ENCODE data around the gene LONRF3. TPM values are rescaled to one million over a fixed set of nuclear protein-coding genes. Genes with fewer than 3 reads are reported as not detected.

The LONRF3 gene
- total RNA-seq, 1 donor from 2014 or later = 0.39 TPM

DNA sequence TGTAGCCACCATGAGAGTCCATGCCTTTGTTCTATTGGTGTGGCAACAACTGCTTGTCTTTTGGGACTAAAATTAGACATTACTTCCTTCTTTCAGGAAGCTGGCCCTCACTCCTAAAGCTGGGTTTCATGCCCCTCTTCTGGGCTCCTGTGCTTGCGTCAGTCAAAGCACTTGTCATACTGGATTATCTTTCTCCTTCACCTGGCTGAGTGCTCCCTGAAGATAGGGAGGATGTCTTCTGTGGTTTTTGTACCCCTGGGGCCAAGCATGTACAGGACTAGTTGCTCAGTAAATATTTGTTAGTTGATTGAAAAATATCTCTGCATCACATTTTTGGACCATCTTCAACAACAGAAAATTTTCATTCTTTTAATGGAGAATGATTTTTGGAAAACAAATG, 26.1 kb upstream of the LONRF3 start:
- H3K27me3 Mint-ChIP-seq (ENCODE audit: insufficient read depth, low read depth) = peaks cover 2% of the 10 kb centered on the region
- Histone ChIP-seq H3K4me2 (no peak overlapping the region), H3K4me1 (no peaks in the 10 kb centered on the region), H4K20me1 (ENCODE audit: low read depth) (no peaks in the 10 kb centered on the region), H2AFZ (replicated peaks) (no peak overlapping the region), H3K27me3 (no peaks in the 10 kb centered on the region), H3K79me2 (ENCODE audit: low read depth) (no peaks in the 10 kb centered on the region), H3F3A (ENCODE audit: low read depth) (no peaks in the 10 kb centered on the region), H3K36me3 (no peaks in the 10 kb centered on the region), H3K9ac (no peak overlapping the region), H3K9me3 (ENCODE audit: low read depth) (no peaks in the 10 kb centered on the region), H3K4me3 (no peak overlapping the region), H3K27ac (no peak overlapping the region)
- no peak for DNase-seq (ENCODE audit: low spot score)
- H3K4me3 Mint-ChIP-seq = no peak overlapping the region
- H3K27ac Mint-ChIP-seq = no peak overlapping the region
- H3K36me3 Mint-ChIP-seq = no peaks in the 10 kb centered on the region
- TF ChIP-seq, protein P1, sequence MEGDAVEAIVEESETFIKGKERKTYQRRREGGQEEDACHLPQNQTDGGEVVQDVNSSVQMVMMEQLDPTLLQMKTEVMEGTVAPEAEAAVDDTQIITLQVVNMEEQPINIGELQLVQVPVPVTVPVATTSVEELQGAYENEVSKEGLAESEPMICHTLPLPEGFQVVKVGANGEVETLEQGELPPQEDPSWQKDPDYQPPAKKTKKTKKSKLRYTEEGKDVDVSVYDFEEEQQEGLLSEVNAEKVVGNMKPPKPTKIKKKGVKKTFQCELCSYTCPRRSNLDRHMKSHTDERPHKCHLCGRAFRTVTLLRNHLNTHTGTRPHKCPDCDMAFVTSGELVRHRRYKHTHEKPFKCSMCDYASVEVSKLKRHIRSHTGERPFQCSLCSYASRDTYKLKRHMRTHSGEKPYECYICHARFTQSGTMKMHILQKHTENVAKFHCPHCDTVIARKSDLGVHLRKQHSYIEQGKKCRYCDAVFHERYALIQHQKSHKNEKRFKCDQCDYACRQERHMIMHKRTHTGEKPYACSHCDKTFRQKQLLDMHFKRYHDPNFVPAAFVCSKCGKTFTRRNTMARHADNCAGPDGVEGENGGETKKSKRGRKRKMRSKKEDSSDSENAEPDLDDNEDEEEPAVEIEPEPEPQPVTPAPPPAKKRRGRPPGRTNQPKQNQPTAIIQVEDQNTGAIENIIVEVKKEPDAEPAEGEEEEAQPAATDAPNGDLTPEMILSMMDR (IDR thresholded peaks at IDR 0.05) = no peak
- TF ChIP-seq EZH2phosphoT487 (IDR thresholded peaks at IDR 0.05) = no peak
- TF ChIP-seq EZH2 (IDR thresholded peaks at IDR 0.05) = no peak
- no peaks in the 10 kb centered on the region for H3K9me3 Mint-ChIP-seq
- H3K4me1 Mint-ChIP-seq = no peaks in the 10 kb centered on the region

DNA sequence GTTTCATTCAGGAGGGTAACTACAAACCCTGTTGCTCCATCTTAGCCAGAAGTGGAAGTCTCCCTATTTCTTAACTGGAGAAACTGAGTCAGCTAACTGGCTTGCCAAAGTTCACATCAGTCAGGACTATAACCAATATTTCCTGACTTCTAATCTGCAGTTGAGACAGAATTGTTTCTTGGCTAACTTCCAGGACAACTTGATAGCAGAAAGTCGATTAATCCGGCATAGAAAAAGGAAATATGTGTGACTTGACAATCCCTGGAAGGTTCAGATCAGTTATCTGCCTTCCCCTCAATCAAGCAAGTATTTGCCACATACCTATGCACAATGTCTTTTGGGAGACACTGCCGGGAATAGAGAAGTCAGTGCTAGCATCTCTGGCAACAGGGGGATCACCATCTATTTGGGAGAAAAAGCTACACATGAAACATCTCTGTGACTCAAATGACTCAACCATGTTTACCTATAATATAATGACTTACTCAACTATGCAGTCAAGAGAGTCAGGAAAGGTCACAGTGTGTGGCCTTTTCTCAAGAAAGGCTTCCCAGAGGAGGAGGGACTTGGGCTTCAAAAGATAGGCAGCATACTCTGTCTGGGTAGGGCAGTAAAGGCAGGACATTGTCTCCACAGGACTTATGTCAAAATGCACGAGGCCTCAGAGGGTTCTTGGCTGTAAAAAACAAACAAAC, 12.4 kb upstream of the LONRF3 start:
- no peaks in the 10 kb centered on the region for H3K36me3 ChIP-seq
- H3K9me3 Mint-ChIP-seq = peaks cover 2% of the 10 kb centered on the region
- no peaks in the 10 kb centered on the region for H3K4me1 Mint-ChIP-seq
- H3K27me3 Mint-ChIP-seq (ENCODE audit: insufficient read depth, low read depth) = peaks cover under 1% of the 10 kb centered on the region
- H3K4me2 ChIP-seq = no peak overlapping the region
- H3K9ac ChIP-seq = no peak overlapping the region
- no peaks in the 10 kb centered on the region for H3F3A ChIP-seq (ENCODE audit: low read depth)
- H3K9me3 ChIP-seq (ENCODE audit: low read depth) = no peaks in the 10 kb centered on the region
- H2AFZ ChIP-seq (replicated peaks) = no peak overlapping the region
- DNase-seq (ENCODE audit: low spot score) = no peak
- H3K27ac Mint-ChIP-seq = no peak overlapping the region
- no peaks in the 10 kb centered on the region for H4K20me1 ChIP-seq (ENCODE audit: low read depth)
- H3K79me2 ChIP-seq (ENCODE audit: low read depth) = no peaks in the 10 kb centered on the region
- no peak overlapping the region for H3K4me3 Mint-ChIP-seq
- H3K4me1 ChIP-seq = no peaks in the 10 kb centered on the region
- H3K27me3 ChIP-seq = peaks cover 3% of the 10 kb centered on the region
- H3K36me3 Mint-ChIP-seq = no peaks in the 10 kb centered on the region
- H3K4me3 ChIP-seq = no peak overlapping the region
- TF ChIP-seq EZH2phosphoT487 (IDR thresholded peaks at IDR 0.05) = no peak
- TF ChIP-seq, protein P1 (IDR thresholded peaks at IDR 0.05) = no peak
- no peak for TF ChIP-seq EZH2 (IDR thresholded peaks at IDR 0.05)
- H3K27ac ChIP-seq = no peak overlapping the region

DNA sequence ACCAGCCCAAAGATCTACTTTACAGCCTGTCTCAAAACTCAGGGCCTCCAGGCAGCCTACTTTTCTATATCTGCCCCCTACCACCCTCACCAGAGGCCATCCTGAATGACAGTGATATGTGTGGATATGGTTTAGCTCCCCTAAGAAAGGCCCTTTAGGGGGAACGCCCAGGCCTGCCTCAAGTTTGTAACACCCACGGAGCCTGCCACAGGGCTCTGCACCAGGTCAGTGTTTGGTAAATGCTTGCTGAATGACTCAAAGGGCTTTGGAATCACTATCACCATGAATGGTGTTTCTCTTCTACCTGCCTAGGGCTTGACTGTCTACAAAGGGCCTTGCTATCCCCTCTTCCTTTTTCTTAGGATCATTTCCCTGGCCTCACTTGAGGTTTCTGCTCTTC, 11.3 kb upstream of the LONRF3 start:
- H3K27me3 ChIP-seq = peaks cover 10% of the 10 kb centered on the region
- H3K27me3 Mint-ChIP-seq (ENCODE audit: insufficient read depth, low read depth) = peaks cover 7% of the 10 kb centered on the region

More for the DNA sequence above, 11.3 kb upstream of the LONRF3 start:
- H3K79me2 ChIP-seq (ENCODE audit: low read depth) = no peaks in the 10 kb centered on the region
- no peaks in the 10 kb centered on the region for H3K4me1 Mint-ChIP-seq
- no peaks in the 10 kb centered on the region for H3F3A ChIP-seq (ENCODE audit: low read depth)
- no peak overlapping the region for H3K9ac ChIP-seq
- H3K4me2 ChIP-seq = no peak overlapping the region
- H3K27ac ChIP-seq = no peak overlapping the region
- no peak overlapping the region for H3K4me3 Mint-ChIP-seq
- H3K36me3 Mint-ChIP-seq = no peaks in the 10 kb centered on the region
- H3K9me3 ChIP-seq (ENCODE audit: low read depth) = no peaks in the 10 kb centered on the region
- no peaks in the 10 kb centered on the region for H3K36me3 ChIP-seq
- H3K4me1 ChIP-seq = no peaks in the 10 kb centered on the region
- no peaks in the 10 kb centered on the region for H4K20me1 ChIP-seq (ENCODE audit: low read depth)
- no peak overlapping the region for H3K4me3 ChIP-seq
- no peak for DNase-seq (ENCODE audit: low spot score)
- no peak overlapping the region for H2AFZ ChIP-seq (replicated peaks)
- no peak overlapping the region for H3K27ac Mint-ChIP-seq
- TF ChIP-seq EZH2phosphoT487 (IDR thresholded peaks at IDR 0.05) = no peak
- TF ChIP-seq EZH2 (IDR thresholded peaks at IDR 0.05) = no peak
- TF ChIP-seq, protein P1 (IDR thresholded peaks at IDR 0.05) = no peak
- no peaks in the 10 kb centered on the region for H3K9me3 Mint-ChIP-seq
